Neuronal stem cell (in vitro differentiated cells): ENCODE measurements around the gene MACROH2A1.

Source experiments
- DNase-seq: peaks from one replicate; pipeline ENCODE4 v3.0.0-alpha.2; 2013; ENCODE audit warnings: low spot score
- H2AFZ ChIP-seq: one replicate; pipeline ENCODE4 v1.6.1; 2013; ENCODE audit warnings: mild to moderate bottlenecking, low read length, inconsistent platforms
- H2AK5ac ChIP-seq: 2 replicates; pipeline ENCODE4 v1.6.1; 2013; ENCODE audit warnings: low read depth, mild to moderate bottlenecking, inconsistent platforms, low read length, moderate library complexity, mixed read lengths
- H2BK120ac ChIP-seq: 2 replicates; pipeline ENCODE4 v1.6.1; 2013; ENCODE audit warnings: low read depth, mild to moderate bottlenecking, inconsistent platforms, low read length, moderate library complexity, mixed read lengths
- H2BK12ac ChIP-seq: one replicate; pipeline ENCODE4 v1.6.1; 2013; ENCODE audit warnings: low read length, inconsistent platforms
- H2BK15ac ChIP-seq: 2 replicates; pipeline ENCODE4 v1.6.1; 2013; ENCODE audit warnings: mild to moderate bottlenecking, low read length, inconsistent platforms, mixed read lengths
- H2BK5ac ChIP-seq: one replicate; pipeline ENCODE4 v1.6.1; 2013; ENCODE audit warnings: inconsistent platforms, mild to moderate bottlenecking, low read length, moderate library complexity
- H3K14ac ChIP-seq: one replicate; pipeline ENCODE4 v1.6.1; 2013; ENCODE audit warnings: low read length, inconsistent platforms
- H3K18ac ChIP-seq: 2 replicates; pipeline ENCODE4 v1.6.1; 2013; ENCODE audit warnings: low read length, inconsistent platforms
- H3K23ac ChIP-seq: 2 replicates; pipeline ENCODE4 v1.6.1; 2013; ENCODE audit warnings: low read depth, mild to moderate bottlenecking, mixed read lengths, low read length, inconsistent platforms; ENCODE audit not compliant: poor library complexity
- H3K27ac ChIP-seq: replicated peaks from 3 replicates; pipeline ENCODE4 v1.5.1; 2013; ENCODE audit warnings: low read length, inconsistent platforms
- H3K27me3 ChIP-seq, 3 experiments: 2 replicates each; pipeline ENCODE4 v1.6.1; 2013; ENCODE audit warnings: low read length in 3 of 3, mild to moderate bottlenecking in 2 of 3, inconsistent platforms in 1 of 3, low read depth in 1 of 3, mixed read lengths in 1 of 3, moderate library complexity in 1 of 3; ENCODE audit not compliant: control insufficient read depth in 3 of 3, insufficient read depth in 3 of 3
- H3K36me3 ChIP-seq, 2 donors: replicated peaks in 1 of 2; 2 replicates each; pipeline ENCODE4 v1.6.1; 2013; ENCODE audit warnings: low read length in 2 of 2; ENCODE audit not compliant: control insufficient read depth in 2 of 2, insufficient read depth in 2 of 2
- H3K4ac ChIP-seq: 2 replicates; pipeline ENCODE4 v1.6.1; 2013; ENCODE audit warnings: inconsistent platforms, mild to moderate bottlenecking, low read length, moderate library complexity
- H3K4me1 ChIP-seq, 2 donors: 1 replicate in 1 of 2; 2 replicates in 1 of 2; pipeline ENCODE4 v1.6.1; 2013; ENCODE audit warnings: low read length in 2 of 2, low read depth in 1 of 2; ENCODE audit not compliant: control insufficient read depth in 2 of 2, insufficient read depth in 1 of 2
- H3K4me2 ChIP-seq: one replicate; pipeline ENCODE4 v1.6.1; 2013; ENCODE audit warnings: mild to moderate bottlenecking, low read length, inconsistent platforms; ENCODE audit not compliant: insufficient read depth, poor library complexity, severe bottlenecking
- H3K4me3 ChIP-seq, 2 donors: 2 replicates each; pipeline ENCODE4 v1.5.1; 2013; ENCODE audit warnings: low read length in 2 of 2, mild to moderate bottlenecking in 2 of 2, inconsistent platforms in 1 of 2, moderate library complexity in 1 of 2
- H3K79me1 ChIP-seq: one replicate; pipeline ENCODE4 v1.6.1; 2013; ENCODE audit warnings: low read depth, mild to moderate bottlenecking, inconsistent platforms, low read length, moderate library complexity
- H3K9ac ChIP-seq: one replicate; pipeline ENCODE4 v1.6.1; 2013; ENCODE audit warnings: mild to moderate bottlenecking, low read depth, low read length, inconsistent platforms; ENCODE audit not compliant: poor library complexity
- H3K9me3 ChIP-seq, 2 donors: replicated peaks in 1 of 2; 2 replicates each; pipeline versions ENCODE3 to v1.6.1; 2013; ENCODE audit warnings: low read length in 2 of 2, mild to moderate bottlenecking in 2 of 2, inconsistent platforms in 1 of 2, low read depth in 1 of 2, mixed read lengths in 1 of 2, moderate library complexity in 1 of 2; ENCODE audit not compliant: control insufficient read depth in 2 of 2, insufficient read depth in 1 of 2
- H4K8ac ChIP-seq: one replicate; pipeline ENCODE4 v1.6.1; 2013; ENCODE audit warnings: low read depth, mild to moderate bottlenecking, inconsistent platforms, low read length, moderate library complexity
- H4K91ac ChIP-seq: one replicate; pipeline ENCODE4 v1.6.1; 2013; ENCODE audit warnings: low read length, low read depth, mild to moderate bottlenecking, inconsistent platforms; ENCODE audit not compliant: poor library complexity
- WGBS, 2 donors: extraction: QIAGEN DNeasy Blood & Tissue Kit; methylation state at CpG; one replicate each; pipeline ENCODE4 v1.1.7; 2013; ENCODE audit warnings: missing lambda C conversion rate in 2 of 2, mixed read lengths in 1 of 2; ENCODE audit not compliant: insufficient read length in 2 of 2, insufficient replicate concordance in 1 of 2; ENCODE audit errors: extremely low coverage in 2 of 2; 5-methylcytosine and 5-hydroxymethylcytosine counted together

Gene MACROH2A1

GRCh38 chr5:135341696-135342550 lies 57.1 kb downstream of the MACROH2A1 start:
- H3K27me3 ChIP-seq, result no peaks in the 10 kb centered on the region
- WGBS, 2 donors, result no CpG with 5 or more reads among the region's 7 CpGs
- H3K14ac ChIP-seq, result peak overlapping the region; percentile 61
- no peak overlapping the region for H2BK15ac ChIP-seq
- no peak overlapping the region for H4K91ac ChIP-seq
- H3K4ac ChIP-seq, result no peak overlapping the region
- no peak overlapping the region for H2BK120ac ChIP-seq
- H2AK5ac ChIP-seq, result no peak overlapping the region
- no peaks in the 10 kb centered on the region for H3K9me3 ChIP-seq
- no peak overlapping the region for H2BK5ac ChIP-seq
- no peak for DNase-seq
- H3K4me2 ChIP-seq, result no peak overlapping the region
- peaks cover 56 to 100% of the 10 kb centered on the region in 2 donors for H3K36me3 ChIP-seq
- H2AFZ ChIP-seq, result no peak overlapping the region
- no peak overlapping the region for H2BK12ac ChIP-seq
- no peak overlapping the region for H3K23ac ChIP-seq
- no peaks in the 10 kb centered on the region for H3K79me1 ChIP-seq
- no peak overlapping the region for H3K18ac ChIP-seq
- no peak overlapping the region for H3K4me3 ChIP-seq
- H3K9ac ChIP-seq, result no peak overlapping the region
- no peak overlapping the region for H3K27ac ChIP-seq
- no peaks in the 10 kb centered on the region for H3K4me1 ChIP-seq
- no peak overlapping the region for H4K8ac ChIP-seq

- no peak overlapping the region for H3K4ac ChIP-seq
- no peak overlapping the region for H2BK120ac ChIP-seq
- H3K9ac ChIP-seq, result no peak overlapping the region
- no peak overlapping the region for H3K4me3 ChIP-seq
- no peak overlapping the region for H2BK12ac ChIP-seq
- H3K79me1 ChIP-seq, result no peaks in the 10 kb centered on the region
- DNase-seq, result no peak
- H3K4me2 ChIP-seq, result no peak overlapping the region
- peaks cover 62 to 100% of the 10 kb centered on the region in 2 donors for H3K36me3 ChIP-seq
- no peak overlapping the region for H2BK15ac ChIP-seq
- H3K18ac ChIP-seq, result no peak overlapping the region
- no peak overlapping the region for H2AK5ac ChIP-seq
- H4K8ac ChIP-seq, result no peak overlapping the region
- H3K14ac ChIP-seq, result no peak overlapping the region
- no peak overlapping the region for H3K27ac ChIP-seq
- no peak overlapping the region for H3K23ac ChIP-seq
- no CpG with 5 or more reads among the region's 5 CpGs for WGBS, 2 donors
- H3K4me1 ChIP-seq, result no peaks in the 10 kb centered on the region
- H3K9me3 ChIP-seq, result no peaks in the 10 kb centered on the region
- H4K91ac ChIP-seq, result no peak overlapping the region
- H2BK5ac ChIP-seq, result no peak overlapping the region
- no peak overlapping the region for H2AFZ ChIP-seq
- no peaks in the 10 kb centered on the region for H3K27me3 ChIP-seq
These were observed 57.9 kb downstream of the MACROH2A1 start for GRCh38 chr5:135341016-135341666.

GRCh38 chr5:135340568-135340967 lies 58.5 kb downstream of the MACROH2A1 start:
- no peak overlapping the region for H3K27ac ChIP-seq
- no peaks in the 10 kb centered on the region for H3K79me1 ChIP-seq
- no peak overlapping the region for H4K8ac ChIP-seq
- peaks cover 64 to 100% of the 10 kb centered on the region in 2 donors for H3K36me3 ChIP-seq
- no peak overlapping the region for H3K18ac ChIP-seq
- no peak overlapping the region for H2AK5ac ChIP-seq
- H3K4me2 ChIP-seq, result no peak overlapping the region
- no peaks in the 10 kb centered on the region for H3K27me3 ChIP-seq
- no peak overlapping the region for H3K14ac ChIP-seq
- H3K23ac ChIP-seq, result no peak overlapping the region
- H2BK12ac ChIP-seq, result no peak overlapping the region
- H2BK120ac ChIP-seq, result no peak overlapping the region
- H2BK15ac ChIP-seq, result no peak overlapping the region
- no peak overlapping the region for H3K9ac ChIP-seq
- H3K4me3 ChIP-seq, result no peak overlapping the region
- no peak overlapping the region for H4K91ac ChIP-seq
- no peak for DNase-seq
- no peak overlapping the region for H2AFZ ChIP-seq
- no peaks in the 10 kb centered on the region for H3K9me3 ChIP-seq
- no peak overlapping the region for H2BK5ac ChIP-seq
- H3K4me1 ChIP-seq, result no peaks in the 10 kb centered on the region
- no CpG with 5 or more reads among the region's 2 CpGs for WGBS, 2 donors
- H3K4ac ChIP-seq, result no peak overlapping the region

GRCh38 chr5:135339623-135340022 lies 59.4 kb downstream of the MACROH2A1 start:
- Histone ChIP-seq H4K8ac (no peak overlapping the region), H3K27me3 (no peaks in the 10 kb centered on the region), H2AFZ (no peak overlapping the region), H3K27ac (no peak overlapping the region), H3K4me3 (no peak overlapping the region), H3K23ac (no peak overlapping the region), H3K18ac (no peak overlapping the region), H3K9me3 (no peaks in the 10 kb centered on the region), H2AK5ac (no peak overlapping the region), H3K4me2 (no peak overlapping the region), H4K91ac (no peak overlapping the region), H3K79me1 (no peaks in the 10 kb centered on the region), H2BK12ac (no peak overlapping the region), H3K9ac (no peak overlapping the region), H3K14ac (no peak overlapping the region), H2BK120ac (no peak overlapping the region), H3K4ac (no peak overlapping the region), H2BK15ac (no peak overlapping the region), H3K4me1 (no peaks in the 10 kb centered on the region), H2BK5ac (no peak overlapping the region), H3K36me3 (peaks cover 70 to 100% of the 10 kb centered on the region in 2 donors)
- no CpG with 5 or more reads among the region's 4 CpGs for WGBS, 2 donors
- DNase-seq, result no peak
